Subcutaneous adipose tissue (tissue), 4 donors: Measurements from ENCODE around the gene MAMDC4. TPM values are rescaled to one million over a fixed set of nuclear protein-coding genes. Genes with fewer than 3 reads are reported as not detected.

Experiments used
- total RNA-seq, 4 donors: library from RNA; depleted of rRNA; stranded (reverse); fragments of >200 nt; gene quantifications; one replicate each; pipeline ENCODE4 v1.1.0, GENCODE V29; 2016
- TF ChIP-seq, protein P1 (sequence below): fragments of 450-650 bp; IDR thresholded peaks from one replicate; pipeline ENCODE4 v1.5.1; 2016; ENCODE audit warnings: low read depth, mild to moderate bottlenecking, control low read depth, antibody characterized with exemption, moderate library complexity

MAMDC4 gene
- total RNA-seq, 4 donors from 2014 or later, result 0.68 to 1.5 (median 1.1) TPM; not detected in 1

DNA sequence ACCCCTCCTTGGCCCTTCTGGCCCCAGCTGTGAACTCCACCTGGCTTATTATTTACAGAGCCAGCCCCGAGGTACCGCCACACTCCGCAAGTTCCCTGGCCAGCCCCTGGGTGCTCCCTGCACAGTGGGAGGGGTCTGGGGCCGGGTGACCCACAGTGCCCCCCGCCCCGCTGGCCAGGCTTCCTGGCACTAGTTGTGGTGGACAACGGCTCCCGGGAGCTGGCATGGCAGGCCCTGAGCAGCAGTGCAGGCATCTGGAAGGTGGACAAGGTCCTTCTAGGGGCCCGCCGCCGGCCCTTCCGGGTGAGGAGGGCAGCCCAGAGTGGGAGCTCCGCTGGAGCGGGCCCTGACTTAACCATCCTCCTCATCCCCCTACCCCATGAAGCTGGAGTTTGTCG, 3.9 kb downstream of the MAMDC4 start:
- TF ChIP-seq, protein P1, sequence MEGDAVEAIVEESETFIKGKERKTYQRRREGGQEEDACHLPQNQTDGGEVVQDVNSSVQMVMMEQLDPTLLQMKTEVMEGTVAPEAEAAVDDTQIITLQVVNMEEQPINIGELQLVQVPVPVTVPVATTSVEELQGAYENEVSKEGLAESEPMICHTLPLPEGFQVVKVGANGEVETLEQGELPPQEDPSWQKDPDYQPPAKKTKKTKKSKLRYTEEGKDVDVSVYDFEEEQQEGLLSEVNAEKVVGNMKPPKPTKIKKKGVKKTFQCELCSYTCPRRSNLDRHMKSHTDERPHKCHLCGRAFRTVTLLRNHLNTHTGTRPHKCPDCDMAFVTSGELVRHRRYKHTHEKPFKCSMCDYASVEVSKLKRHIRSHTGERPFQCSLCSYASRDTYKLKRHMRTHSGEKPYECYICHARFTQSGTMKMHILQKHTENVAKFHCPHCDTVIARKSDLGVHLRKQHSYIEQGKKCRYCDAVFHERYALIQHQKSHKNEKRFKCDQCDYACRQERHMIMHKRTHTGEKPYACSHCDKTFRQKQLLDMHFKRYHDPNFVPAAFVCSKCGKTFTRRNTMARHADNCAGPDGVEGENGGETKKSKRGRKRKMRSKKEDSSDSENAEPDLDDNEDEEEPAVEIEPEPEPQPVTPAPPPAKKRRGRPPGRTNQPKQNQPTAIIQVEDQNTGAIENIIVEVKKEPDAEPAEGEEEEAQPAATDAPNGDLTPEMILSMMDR, result no peak

DNA sequence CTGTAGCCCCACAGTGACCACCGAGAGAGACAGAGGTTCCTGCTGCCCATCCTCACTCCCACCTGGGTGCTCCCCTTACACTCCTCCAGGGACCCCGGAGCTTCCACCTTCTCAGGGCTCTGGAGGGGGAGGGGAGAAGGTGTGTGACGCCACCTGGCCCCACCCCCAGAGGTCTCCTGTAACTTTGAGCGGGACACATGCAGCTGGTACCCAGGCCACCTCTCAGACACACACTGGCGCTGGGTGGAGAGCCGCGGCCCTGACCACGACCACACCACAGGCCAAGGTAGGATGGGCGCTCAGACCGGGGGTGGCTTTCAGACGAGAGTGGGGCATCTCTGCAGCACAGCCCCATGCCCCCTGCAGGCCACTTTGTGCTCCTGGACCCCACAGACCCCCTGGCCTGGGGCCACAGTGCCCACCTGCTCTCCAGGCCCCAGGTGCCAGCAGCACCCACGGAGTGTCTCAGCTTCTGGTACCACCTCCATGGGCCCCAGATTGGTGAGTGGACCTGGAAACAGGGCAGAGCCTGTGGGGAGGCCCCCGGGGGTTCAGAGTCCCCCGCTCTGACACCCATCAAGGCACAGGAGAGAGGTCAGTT, 4.5 kb downstream of the MAMDC4 start:
- TF ChIP-seq, protein P1, result no peak

DNA sequence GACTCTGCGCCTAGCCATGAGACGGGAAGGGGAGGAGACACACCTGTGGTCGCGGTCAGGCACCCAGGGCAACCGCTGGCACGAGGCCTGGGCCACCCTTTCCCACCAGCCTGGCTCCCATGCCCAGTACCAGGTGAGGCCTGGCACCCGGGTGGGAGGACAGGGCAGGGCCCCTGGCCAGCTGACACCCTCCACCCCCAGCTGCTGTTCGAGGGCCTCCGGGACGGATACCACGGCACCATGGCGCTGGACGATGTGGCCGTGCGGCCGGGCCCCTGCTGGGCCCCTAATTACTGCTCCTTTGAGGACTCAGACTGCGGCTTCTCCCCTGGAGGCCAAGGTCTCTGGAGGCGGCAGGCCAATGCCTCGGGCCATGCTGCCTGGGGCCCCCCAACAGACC, 5.0 kb downstream of the MAMDC4 start:
- TF ChIP-seq, protein P1, result no peak

DNA sequence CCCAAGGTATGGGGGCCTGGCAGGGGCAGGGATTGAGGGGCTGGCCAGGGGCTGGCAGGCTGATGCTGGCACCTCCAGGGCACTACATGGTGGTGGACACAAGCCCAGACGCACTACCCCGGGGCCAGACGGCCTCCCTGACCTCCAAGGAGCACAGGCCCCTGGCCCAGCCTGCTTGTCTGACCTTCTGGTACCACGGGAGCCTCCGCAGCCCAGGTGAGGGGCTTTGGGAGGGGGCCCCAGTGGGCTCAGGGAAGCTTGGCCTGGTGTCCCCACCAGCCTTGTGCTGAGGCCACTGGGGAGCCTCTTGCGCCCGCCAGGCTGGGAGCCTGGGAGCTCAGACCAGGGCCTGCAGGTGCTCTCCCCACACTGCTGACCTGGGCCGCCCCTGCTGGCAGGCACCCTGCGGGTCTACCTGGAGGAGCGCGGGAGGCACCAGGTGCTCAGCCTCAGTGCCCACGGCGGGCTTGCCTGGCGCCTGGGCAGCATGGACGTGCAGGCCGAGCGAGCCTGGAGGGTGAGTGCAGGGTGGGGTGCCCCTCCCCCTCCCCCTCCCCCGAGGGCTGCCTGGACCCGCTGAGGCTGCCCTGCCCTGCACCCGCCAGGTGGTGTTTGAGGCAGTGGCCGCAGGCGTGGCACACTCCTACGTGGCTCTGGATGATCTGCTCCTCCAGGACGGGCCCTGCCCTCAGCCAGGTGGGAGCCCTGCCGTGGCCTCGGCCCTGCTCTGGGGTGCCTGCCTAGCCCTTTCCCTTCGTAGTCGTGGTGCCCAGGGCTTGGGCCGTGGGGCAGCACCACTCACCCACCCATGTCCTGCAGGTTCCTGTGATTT, 5.7 kb downstream of the MAMDC4 start:
- TF ChIP-seq, protein P1, result no peak

DNA sequence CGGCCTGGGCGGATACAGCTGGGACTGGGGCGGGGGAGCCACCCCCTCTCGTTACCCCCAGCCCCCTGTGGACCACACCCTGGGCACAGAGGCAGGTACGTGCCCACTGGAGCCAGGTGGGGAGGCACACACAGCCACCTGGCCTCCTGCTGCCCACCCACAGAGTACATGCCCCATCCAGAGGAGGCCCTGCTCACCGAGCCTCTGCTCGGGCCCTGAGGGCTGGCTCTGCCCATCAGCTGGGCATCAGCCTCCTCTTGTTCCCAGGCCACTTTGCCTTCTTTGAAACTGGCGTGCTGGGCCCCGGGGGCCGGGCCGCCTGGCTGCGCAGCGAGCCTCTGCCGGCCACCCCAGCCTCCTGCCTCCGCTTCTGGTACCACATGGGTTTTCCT, 6.3 kb downstream of the MAMDC4 start:
- TF ChIP-seq, protein P1, result no peak

DNA sequence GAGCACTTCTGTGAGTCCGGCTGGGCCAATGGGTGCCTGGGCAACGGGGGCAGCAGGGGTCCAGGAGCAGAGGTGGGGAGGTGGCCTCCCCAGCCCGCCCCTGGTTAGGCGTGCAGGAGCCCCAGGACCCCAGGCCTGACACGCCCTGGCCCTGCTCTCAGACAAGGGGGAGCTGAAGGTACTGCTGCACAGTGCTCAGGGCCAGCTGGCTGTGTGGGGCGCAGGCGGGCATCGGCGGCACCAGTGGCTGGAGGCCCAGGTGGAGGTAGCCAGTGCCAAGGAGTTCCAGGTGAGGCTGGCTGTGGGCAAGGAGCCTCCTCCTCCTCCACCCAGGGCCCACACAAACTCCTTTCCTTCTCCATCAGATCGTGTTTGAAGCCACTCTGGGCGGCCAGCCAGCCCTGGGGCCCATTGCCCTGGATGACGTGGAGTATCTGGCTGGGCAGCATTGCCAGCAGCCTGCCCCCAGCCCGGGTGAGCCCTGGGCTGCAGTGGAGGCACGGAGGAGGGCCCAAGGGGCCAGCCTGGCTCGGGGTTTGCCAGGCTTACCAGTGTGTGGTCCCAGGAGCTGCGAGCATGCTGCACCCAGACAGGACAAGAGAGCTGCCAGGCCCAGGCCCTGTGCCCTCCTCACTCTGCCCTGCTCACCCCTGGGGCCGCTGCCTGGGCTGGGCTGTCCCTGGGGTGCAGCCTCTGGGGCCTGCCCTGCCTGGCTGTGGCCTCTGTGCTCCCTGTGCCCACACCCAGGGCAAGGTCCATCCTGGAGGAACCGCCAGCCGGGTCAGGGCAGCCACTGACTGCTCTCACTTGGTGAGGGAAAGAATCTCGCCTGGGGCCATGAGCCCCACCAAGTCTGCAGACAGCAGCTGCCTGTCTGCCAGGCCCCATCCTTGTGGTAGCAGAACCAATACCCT, 7.0 kb downstream of the MAMDC4 start:
- TF ChIP-seq, protein P1, result no peak

DNA sequence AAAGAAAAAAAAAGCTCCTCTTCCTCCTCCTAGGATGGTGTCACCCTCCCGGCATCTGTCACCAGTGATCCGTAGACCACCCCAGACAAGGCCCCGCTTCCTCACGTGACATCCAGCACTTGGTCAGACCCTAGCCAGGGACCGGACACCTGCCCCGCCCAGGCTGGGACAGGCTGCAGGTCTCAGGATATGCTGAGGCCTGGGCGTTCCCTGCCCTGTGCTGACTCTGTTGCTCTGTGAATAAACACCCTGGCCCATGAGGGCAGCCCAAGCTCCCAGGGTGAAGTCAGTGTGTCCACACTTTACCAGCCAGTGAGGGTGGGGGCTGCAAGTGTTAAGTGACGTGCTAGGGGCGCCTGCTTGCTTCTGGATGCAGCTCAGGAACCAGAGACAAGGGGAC, 8.4 kb downstream of the MAMDC4 start:
- TF ChIP-seq, protein P1, result no peak
